A673 (cell line): ENCODE results near the gene FAM174B.

Source experiments
- CTCF ChIP-seq: fragments of 300-800, 200-600 bp; sonication (generic); conservative IDR thresholded peaks from 2 replicates; pipeline ENCODE4 v1.5.1; 2017; ENCODE audit warnings: low read depth, mild to moderate bottlenecking, antibody characterized with exemption, low read length, moderate library complexity, mixed read lengths
- EZH2 ChIP-seq: fragments of 200-600 bp; sonication (generic); IDR thresholded peaks from 2 replicates; pipeline ENCODE4 v1.6.1; 2017; ENCODE audit warnings: borderline replicate concordance, low read depth, mild to moderate bottlenecking, mixed read lengths, antibody characterized with exemption, low read length; ENCODE audit not compliant: poor library complexity, severe bottlenecking

GRCh38 chr15:92661069-92661468 is 5.5 kb upstream of the FAM174B start:
- no peak for TF ChIP-seq CTCF
- TF ChIP-seq EZH2, result no peak
